ENCODE measurements around the gene CTNNA2. TPM values are rescaled to one million over a fixed set of nuclear protein-coding genes. Genes with fewer than 3 reads are reported as not detected.

The CTNNA2 gene
- total RNA-seq, 2 experiments from 2014 or later = not detected

DNA sequence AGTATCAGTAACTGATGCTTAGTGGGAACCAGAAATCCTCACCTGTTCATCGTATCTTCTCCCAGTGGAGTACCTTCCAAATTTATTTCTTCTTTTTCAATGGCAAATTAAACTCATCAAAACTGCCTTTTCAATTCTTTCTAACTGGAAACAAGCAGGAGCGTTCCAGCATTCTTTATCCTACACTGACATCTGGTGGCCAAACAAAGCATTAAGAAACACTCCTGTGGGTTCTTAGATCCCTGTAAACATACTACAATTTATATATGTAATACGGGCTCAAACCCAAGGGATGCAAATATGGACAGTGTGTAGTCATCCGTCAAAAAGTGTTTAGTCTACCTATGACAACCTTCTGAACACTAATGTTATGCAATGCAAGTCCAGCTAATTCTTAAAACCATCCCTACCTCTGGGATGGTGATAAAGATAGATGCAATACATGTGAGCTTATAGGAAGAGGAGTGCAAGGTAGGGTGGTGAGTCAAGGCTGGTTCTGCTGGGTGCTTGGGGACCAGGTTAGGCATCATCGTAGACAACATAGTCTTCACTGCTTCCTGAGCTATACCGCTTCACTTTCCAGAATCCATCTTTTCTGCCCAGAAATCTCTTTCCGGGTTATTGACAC lies 375.0 kb downstream of the CTNNA2 start:
- DNase-seq (no peak), ATAC-seq (no peak)
- no peaks in the 10 kb centered on the region for H3K36me3 Mint-ChIP-seq
- no peaks in the 10 kb centered on the region for H3K4me1 Mint-ChIP-seq
- H3K27me3 Mint-ChIP-seq = no peaks in the 10 kb centered on the region
- no peaks in the 10 kb centered on the region for H3K9me3 Mint-ChIP-seq (ENCODE audit: low read depth)
- no peak overlapping the region for H3K4me3 Mint-ChIP-seq
- CTCF ChIA-PET = no interaction called here
- H3K27ac Mint-ChIP-seq = no peak overlapping the region

DNA sequence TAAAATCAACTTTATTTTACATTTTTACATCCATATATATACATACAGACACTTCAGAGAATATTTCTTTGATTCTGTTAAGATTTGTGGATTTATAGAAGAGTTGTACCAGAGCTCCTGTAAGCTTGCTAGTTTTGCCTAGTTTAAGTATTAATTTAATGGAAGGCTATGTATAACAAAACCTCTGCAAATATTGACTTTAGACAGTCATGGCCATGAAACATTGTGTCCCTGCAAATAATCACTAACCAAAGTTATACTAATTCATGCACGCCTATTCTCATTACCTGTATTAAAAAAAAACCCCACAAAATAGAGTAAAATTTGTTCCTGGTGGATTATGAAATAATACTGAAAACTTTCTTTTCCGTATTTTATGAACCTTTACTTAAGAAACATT lies 379.3 kb downstream of the CTNNA2 start:
- no peaks in the 10 kb centered on the region for H3K9me3 Mint-ChIP-seq (ENCODE audit: low read depth)
- H3K4me3 Mint-ChIP-seq = no peak overlapping the region
- H3K27ac Mint-ChIP-seq = no peak overlapping the region
- no peaks in the 10 kb centered on the region for H3K4me1 Mint-ChIP-seq
- CTCF ChIA-PET = no interaction called here
- DNase-seq (no peak), ATAC-seq (no peak)
- no peaks in the 10 kb centered on the region for H3K27me3 Mint-ChIP-seq
- H3K36me3 Mint-ChIP-seq = no peaks in the 10 kb centered on the region

GRCh38 chr2:79899196-79899595 lies 386.3 kb downstream of the CTNNA2 start:
- H3K9me3 Mint-ChIP-seq (ENCODE audit: low read depth) = peaks cover 5% of the 10 kb centered on the region

DNA sequence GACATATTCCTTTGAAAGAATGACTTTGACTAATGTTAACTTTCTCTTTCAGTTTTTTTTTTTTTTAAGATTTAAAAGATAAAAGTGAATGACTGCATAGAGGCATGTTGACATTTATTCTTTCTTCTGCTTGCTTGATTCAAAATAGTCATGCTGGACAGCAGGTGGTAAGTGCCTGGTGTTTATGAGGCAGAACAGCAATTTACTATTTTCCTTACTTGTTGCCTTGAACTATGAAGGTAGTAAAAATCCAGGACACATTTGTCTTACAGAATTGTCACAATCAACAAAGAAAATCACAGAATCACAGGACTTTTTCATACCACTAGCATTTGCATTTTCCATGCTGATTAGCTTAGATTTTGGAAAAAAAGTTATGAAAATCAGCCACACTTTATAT lies 388.3 kb downstream of the CTNNA2 start:
- CTCF ChIA-PET = no interaction called here
- no peak overlapping the region for H3K27ac Mint-ChIP-seq
- DNase-seq = no peak
- ATAC-seq = no peak
- H3K9me3 Mint-ChIP-seq (ENCODE audit: low read depth) = peaks cover 5% of the 10 kb centered on the region
- H3K4me1 Mint-ChIP-seq = no peaks in the 10 kb centered on the region
- H3K4me3 Mint-ChIP-seq = no peak overlapping the region
- H3K36me3 Mint-ChIP-seq = no peaks in the 10 kb centered on the region
- H3K27me3 Mint-ChIP-seq = no peaks in the 10 kb centered on the region

More at GRCh38 chr2:79899196-79899595, 386.3 kb downstream of the CTNNA2 start:
- no peak for DNase-seq
- Mint-ChIP-seq H3K4me3 (no peak overlapping the region), H3K27me3 (no peaks in the 10 kb centered on the region), H3K36me3 (no peaks in the 10 kb centered on the region), H3K27ac (no peak overlapping the region), H3K4me1 (no peaks in the 10 kb centered on the region)
- CTCF ChIA-PET = no interaction called here
- ATAC-seq = no peak

GRCh38 chr2:79903222-79904000 lies 390.6 kb downstream of the CTNNA2 start:
- H3K4me3 Mint-ChIP-seq = no peak overlapping the region
- ATAC-seq (no peak), DNase-seq (no peak)
- no peak overlapping the region for H3K27ac Mint-ChIP-seq
- CTCF ChIA-PET = no interaction called here
- peaks cover 5% of the 10 kb centered on the region for H3K9me3 Mint-ChIP-seq (ENCODE audit: low read depth)
- H3K36me3 Mint-ChIP-seq = no peaks in the 10 kb centered on the region
- H3K4me1 Mint-ChIP-seq = no peaks in the 10 kb centered on the region
- no peaks in the 10 kb centered on the region for H3K27me3 Mint-ChIP-seq

DNA sequence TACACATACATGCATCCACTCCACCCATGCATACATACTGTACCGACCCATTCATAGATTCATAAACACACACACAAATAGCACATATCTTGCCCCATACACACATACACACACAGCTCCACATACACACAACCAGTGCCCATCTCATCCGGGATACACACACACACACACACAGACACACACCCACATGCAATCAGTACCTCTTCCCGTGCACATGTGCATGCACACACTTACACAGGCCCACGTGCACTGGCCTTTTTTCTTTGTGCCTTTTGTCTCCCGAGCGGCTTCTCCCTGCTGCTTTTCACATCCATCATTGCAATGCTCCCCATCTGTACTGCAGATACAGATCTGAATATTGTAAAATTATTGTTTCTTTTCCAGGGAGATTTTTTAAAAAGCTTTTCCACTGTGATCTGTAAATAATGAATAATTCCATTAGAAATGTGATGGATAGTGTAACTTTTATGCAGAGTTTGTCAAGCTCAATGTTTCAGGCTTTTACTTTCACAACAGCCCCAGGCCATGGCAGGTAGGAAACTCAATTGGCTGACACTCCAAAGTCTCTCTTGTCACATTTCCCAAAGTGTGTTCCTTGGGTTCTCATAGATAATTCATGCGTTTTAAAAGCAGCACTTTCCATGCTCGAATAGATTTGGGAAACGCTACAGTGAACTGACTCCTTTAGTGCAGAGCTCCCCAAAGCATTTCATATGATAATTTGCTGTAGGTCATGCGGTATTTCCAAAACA lies 393.5 kb downstream of the CTNNA2 start:
- H3K27ac Mint-ChIP-seq = no peak overlapping the region
- no peak for ATAC-seq
- no peak for DNase-seq
- peaks cover 2% of the 10 kb centered on the region for H3K9me3 Mint-ChIP-seq (ENCODE audit: low read depth)
- H3K27me3 Mint-ChIP-seq = no peaks in the 10 kb centered on the region
- no peaks in the 10 kb centered on the region for H3K4me1 Mint-ChIP-seq
- CTCF ChIA-PET = no interaction called here
- no peak overlapping the region for H3K4me3 Mint-ChIP-seq
- H3K36me3 Mint-ChIP-seq = no peaks in the 10 kb centered on the region

- peaks cover 5% of the 10 kb centered on the region for H3K9me3 Mint-ChIP-seq (ENCODE audit: low read depth)
- DNase-seq (no peak), ATAC-seq (no peak)
- H3K36me3 Mint-ChIP-seq = no peaks in the 10 kb centered on the region
- H3K27ac Mint-ChIP-seq = no peak overlapping the region
- no peaks in the 10 kb centered on the region for H3K4me1 Mint-ChIP-seq
- H3K4me3 Mint-ChIP-seq = no peak overlapping the region
- CTCF ChIA-PET = no interaction called here
- H3K27me3 Mint-ChIP-seq = no peaks in the 10 kb centered on the region
These were observed 396.7 kb downstream of the CTNNA2 start for GRCh38 chr2:79909521-79909920.

GRCh38 chr2:79910643-79911042 lies 397.8 kb downstream of the CTNNA2 start:
- Mint-ChIP-seq H3K27ac (no peak overlapping the region), H3K27me3 (no peaks in the 10 kb centered on the region), H3K36me3 (no peaks in the 10 kb centered on the region), H3K4me3 (no peak overlapping the region), H3K9me3 (ENCODE audit: low read depth) (peaks cover 5% of the 10 kb centered on the region), H3K4me1 (no peaks in the 10 kb centered on the region)
- CTCF ChIA-PET = no interaction called here
- ATAC-seq (no peak), DNase-seq (no peak)

DNA sequence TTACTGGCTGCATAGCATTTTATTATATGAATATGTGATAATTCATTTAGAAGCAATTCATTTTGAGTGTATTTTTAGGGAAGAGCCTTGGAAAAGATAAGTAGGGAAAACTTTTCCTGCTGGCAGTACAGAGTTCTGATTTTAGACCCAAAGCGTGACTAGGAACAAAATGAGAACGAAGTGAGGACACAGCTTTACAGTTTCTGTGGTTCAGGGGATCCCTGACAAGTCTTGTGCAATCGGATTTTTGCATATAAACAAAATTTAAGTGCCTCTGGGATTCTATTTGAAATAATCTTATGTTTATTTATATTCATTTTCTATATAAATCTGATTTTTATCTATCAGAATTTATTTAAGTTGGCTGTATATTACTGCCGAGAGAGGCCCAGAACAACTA lies 402.6 kb downstream of the CTNNA2 start:
- no peak overlapping the region for H3K4me3 Mint-ChIP-seq
- no peak for DNase-seq
- no peaks in the 10 kb centered on the region for H3K4me1 Mint-ChIP-seq
- peaks cover 8% of the 10 kb centered on the region for H3K9me3 Mint-ChIP-seq (ENCODE audit: low read depth)
- CTCF ChIA-PET = interaction anchor here (0.5 kb wide), 1 partner anchor 236 kb away, joined by 3 read pairs; no protein-coding TSS in a partner anchor
- no peak for ATAC-seq
- H3K27me3 Mint-ChIP-seq = no peaks in the 10 kb centered on the region
- H3K36me3 Mint-ChIP-seq = no peaks in the 10 kb centered on the region
- H3K27ac Mint-ChIP-seq = no peak overlapping the region

GRCh38 chr2:79916285-79916684 lies 403.4 kb downstream of the CTNNA2 start:
- no peak overlapping the region for H3K27ac Mint-ChIP-seq
- no peaks in the 10 kb centered on the region for H3K27me3 Mint-ChIP-seq
- H3K36me3 Mint-ChIP-seq = no peaks in the 10 kb centered on the region
- H3K9me3 Mint-ChIP-seq (ENCODE audit: low read depth) = peaks cover 8% of the 10 kb centered on the region
- DNase-seq (no peak), ATAC-seq (no peak)
- CTCF ChIA-PET = no interaction called here
- H3K4me3 Mint-ChIP-seq = no peak overlapping the region
- H3K4me1 Mint-ChIP-seq = no peaks in the 10 kb centered on the region

GRCh38 chr2:79920512-79921076 lies 407.7 kb downstream of the CTNNA2 start:
- Mint-ChIP-seq H3K4me3 (no peak overlapping the region), H3K9me3 (ENCODE audit: low read depth) (peaks cover 3% of the 10 kb centered on the region), H3K36me3 (no peaks in the 10 kb centered on the region), H3K27me3 (no peaks in the 10 kb centered on the region), H3K27ac (no peak overlapping the region), H3K4me1 (no peaks in the 10 kb centered on the region)
- CTCF ChIA-PET = no interaction called here
- no peak for DNase-seq
- no peak for ATAC-seq

GRCh38 chr2:79929624-79930023 lies 416.8 kb downstream of the CTNNA2 start:
- Mint-ChIP-seq H3K36me3 (no peaks in the 10 kb centered on the region), H3K4me3 (no peak overlapping the region), H3K9me3 (ENCODE audit: low read depth) (no peaks in the 10 kb centered on the region), H3K27me3 (no peaks in the 10 kb centered on the region), H3K4me1 (no peaks in the 10 kb centered on the region), H3K27ac (no peak overlapping the region)
- no peak for ATAC-seq
- no peak for DNase-seq
- CTCF ChIA-PET = no interaction called here

GRCh38 chr2:79935046-79935732 lies 422.3 kb downstream of the CTNNA2 start:
- no peaks in the 10 kb centered on the region for H3K27me3 Mint-ChIP-seq
- no peak overlapping the region for H3K27ac Mint-ChIP-seq
- no peak overlapping the region for H3K4me3 Mint-ChIP-seq
- no peaks in the 10 kb centered on the region for H3K4me1 Mint-ChIP-seq
- CTCF ChIA-PET = no interaction called here
- H3K9me3 Mint-ChIP-seq (ENCODE audit: low read depth) = no peaks in the 10 kb centered on the region
- no peak for ATAC-seq
- DNase-seq = no peak
- H3K36me3 Mint-ChIP-seq = no peaks in the 10 kb centered on the region
